Measurements from ENCODE around the gene NCDN.

Gene NCDN

DNA sequence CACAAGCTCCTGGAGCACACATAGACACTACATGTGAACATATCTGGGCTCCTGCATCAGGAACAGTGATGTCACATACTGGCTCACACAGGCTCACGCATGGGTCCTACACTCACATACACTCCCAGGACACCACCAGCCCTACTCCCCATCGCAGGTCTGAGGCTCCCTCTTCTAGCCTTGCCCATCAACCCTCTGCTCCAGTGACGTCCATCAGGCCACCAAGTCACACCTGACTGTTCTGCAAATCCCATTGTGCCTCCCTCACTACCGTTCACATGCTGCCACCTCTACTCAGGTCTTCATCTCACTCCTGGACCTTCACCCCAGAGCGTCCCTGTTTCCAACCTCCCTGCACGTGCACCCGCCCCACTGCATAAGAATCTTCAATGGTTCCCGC, 33.6 kb downstream of the NCDN start:
- TF ChIP-seq, protein P1, sequence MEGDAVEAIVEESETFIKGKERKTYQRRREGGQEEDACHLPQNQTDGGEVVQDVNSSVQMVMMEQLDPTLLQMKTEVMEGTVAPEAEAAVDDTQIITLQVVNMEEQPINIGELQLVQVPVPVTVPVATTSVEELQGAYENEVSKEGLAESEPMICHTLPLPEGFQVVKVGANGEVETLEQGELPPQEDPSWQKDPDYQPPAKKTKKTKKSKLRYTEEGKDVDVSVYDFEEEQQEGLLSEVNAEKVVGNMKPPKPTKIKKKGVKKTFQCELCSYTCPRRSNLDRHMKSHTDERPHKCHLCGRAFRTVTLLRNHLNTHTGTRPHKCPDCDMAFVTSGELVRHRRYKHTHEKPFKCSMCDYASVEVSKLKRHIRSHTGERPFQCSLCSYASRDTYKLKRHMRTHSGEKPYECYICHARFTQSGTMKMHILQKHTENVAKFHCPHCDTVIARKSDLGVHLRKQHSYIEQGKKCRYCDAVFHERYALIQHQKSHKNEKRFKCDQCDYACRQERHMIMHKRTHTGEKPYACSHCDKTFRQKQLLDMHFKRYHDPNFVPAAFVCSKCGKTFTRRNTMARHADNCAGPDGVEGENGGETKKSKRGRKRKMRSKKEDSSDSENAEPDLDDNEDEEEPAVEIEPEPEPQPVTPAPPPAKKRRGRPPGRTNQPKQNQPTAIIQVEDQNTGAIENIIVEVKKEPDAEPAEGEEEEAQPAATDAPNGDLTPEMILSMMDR (IDR thresholded peaks at IDR 0.05; ENCODE audit: low read length, missing control alignments), result no peak
- DNase-seq (ENCODE audit: low read depth), result no peak
- no peak overlapping the region for H3K4me3 ChIP-seq (replicated peaks; ENCODE audit: low read depth, low read length)

- no peak overlapping the region for H3K4me3 ChIP-seq (replicated peaks; ENCODE audit: low read depth, low read length)
- TF ChIP-seq, protein P1 (IDR thresholded peaks at IDR 0.05; ENCODE audit: low read length, missing control alignments), result no peak
- no peak for DNase-seq (ENCODE audit: low read depth)
Measured at GRCh38 chr1:35592991-35593769, 35.6 kb downstream of the NCDN start.

DNA sequence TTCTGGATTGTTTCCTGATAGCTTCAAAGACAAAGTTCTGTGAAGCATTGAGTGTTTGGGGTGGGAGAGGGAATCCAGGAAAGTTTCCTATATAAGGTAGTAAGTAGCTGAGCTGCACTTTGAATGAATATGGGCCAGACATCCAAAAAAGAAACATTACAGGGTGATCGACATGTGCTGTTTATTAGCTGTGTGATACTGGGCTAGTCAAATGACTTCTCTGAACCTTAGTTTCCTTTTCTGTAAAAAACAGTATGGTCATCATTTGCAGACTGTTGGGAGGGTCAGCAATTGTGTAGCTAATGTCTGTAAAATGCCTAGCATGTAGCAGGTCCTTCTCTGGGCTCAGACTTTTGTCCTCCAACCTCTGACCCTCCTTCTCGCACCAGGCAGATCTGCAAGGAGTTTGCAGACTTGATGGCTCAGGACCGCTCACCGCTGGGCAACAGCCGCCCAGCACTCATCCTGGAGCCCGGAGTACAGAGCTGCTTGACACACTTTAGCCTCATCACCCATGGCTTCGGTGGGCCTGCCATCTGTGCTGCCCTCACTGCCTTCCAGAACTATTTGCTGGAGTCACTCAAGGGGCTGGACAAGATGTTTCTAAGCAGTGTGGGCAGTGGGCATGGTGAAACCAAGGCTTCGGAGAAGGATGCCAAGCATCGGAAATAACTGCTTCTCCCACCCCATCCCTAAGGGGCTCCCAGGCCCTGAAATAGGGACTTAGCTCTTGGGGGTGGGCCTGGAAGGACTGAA, 36.6 kb downstream of the NCDN start:
- no peak for DNase-seq (ENCODE audit: low read depth)
- TF ChIP-seq, protein P1 (IDR thresholded peaks at IDR 0.05; ENCODE audit: low read length, missing control alignments), result no peak
- H3K4me3 ChIP-seq (replicated peaks; ENCODE audit: low read depth, low read length), result no peak overlapping the region

DNA sequence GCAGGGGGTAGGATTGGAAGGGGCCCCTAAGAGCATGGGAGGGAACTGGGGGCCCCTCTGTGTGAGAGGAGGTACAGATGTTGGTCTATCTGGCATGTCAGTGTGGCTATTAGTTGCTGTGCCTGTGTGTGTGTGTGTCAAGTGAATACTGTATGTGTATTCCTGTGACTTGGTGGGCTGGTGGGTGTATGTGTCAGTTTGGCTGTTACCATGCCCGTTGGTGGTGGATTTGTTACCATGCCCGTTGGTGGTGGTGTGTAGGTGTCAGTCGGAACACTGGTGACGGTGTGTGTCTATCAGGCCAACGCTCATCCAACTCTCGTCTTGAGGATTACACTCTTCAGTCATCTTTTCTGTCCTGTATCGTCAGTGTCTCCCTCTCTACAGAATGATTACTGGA, 38.1 kb downstream of the NCDN start:
- TF ChIP-seq, protein P1 (IDR thresholded peaks at IDR 0.05; ENCODE audit: low read length, missing control alignments), result no peak
- DNase-seq (ENCODE audit: low read depth), result no peak
- no peak overlapping the region for H3K4me3 ChIP-seq (replicated peaks; ENCODE audit: low read depth, low read length)

GRCh38 chr1:35597870-35598269, 40.3 kb downstream of the NCDN start:
- no peak overlapping the region for H3K4me3 ChIP-seq (replicated peaks; ENCODE audit: low read depth, low read length)
- DNase-seq (ENCODE audit: low read depth), result no peak
- TF ChIP-seq, protein P1 (IDR thresholded peaks at IDR 0.05; ENCODE audit: low read length, missing control alignments), result no peak

DNA sequence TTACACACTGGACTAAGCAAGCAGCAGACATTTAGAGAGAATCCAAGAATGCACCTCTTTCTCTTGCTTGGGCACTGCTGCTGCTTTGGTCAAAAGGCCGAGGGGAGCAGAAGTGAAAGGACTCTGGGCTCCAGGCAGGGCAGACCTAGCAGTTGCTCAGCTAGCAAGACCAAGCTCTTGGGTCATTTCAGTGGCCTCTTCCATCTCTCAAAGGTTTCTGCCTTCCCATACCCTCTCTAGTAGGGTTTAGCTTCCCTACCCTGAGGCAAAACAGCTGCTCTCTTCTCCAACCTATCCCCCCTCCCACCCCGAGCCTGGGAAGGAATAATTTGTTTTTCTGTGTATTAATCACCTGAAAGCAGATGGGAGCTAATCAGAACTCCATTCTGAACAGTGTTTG, 41.3 kb downstream of the NCDN start:
- DNase-seq (ENCODE audit: low read depth), result no peak

More for the DNA sequence above, 41.3 kb downstream of the NCDN start:
- H3K4me3 ChIP-seq (replicated peaks; ENCODE audit: low read depth, low read length), result no peak overlapping the region
- TF ChIP-seq, protein P1 (IDR thresholded peaks at IDR 0.05; ENCODE audit: low read length, missing control alignments), result no peak
